Lung (tissue), 12 donors: ENCODE results near the gene TSPEAR. TPM values are rescaled to one million over a fixed set of nuclear protein-coding genes. Genes with fewer than 3 reads are reported as not detected.

Experiments
- ATAC-seq: fragments of 200-7000 bp; cut with Tn5 transposase; one replicate; pipeline ENCODE4 v1.9.1; 2020; ENCODE audit warnings: moderate number of reproducible peaks; ENCODE audit not compliant: insufficient read depth, low FRiP score
- DNase-seq, 3 donors: peaks; one replicate each; pipeline ENCODE4 v3.0.0-alpha.2; 2013 to 2017
- H3K27ac ChIP-seq, 2 donors: one replicate each; pipeline ENCODE4 v1.5.1; 2013; ENCODE audit warnings: mild to moderate bottlenecking in 2 of 2, moderate library complexity in 2 of 2, control low read depth in 1 of 2, inconsistent platforms in 1 of 2, low read depth in 1 of 2, low read length in 1 of 2
- H3K27me3 ChIP-seq, 3 donors: one replicate each; pipeline ENCODE4 v1.5.1; 2013; ENCODE audit warnings: low read length in 2 of 3; ENCODE audit not compliant: control insufficient read depth in 3 of 3, insufficient read depth in 3 of 3
- H3K36me3 ChIP-seq, 4 donors: one replicate each; pipeline ENCODE4 v1.5.1; 2013; ENCODE audit warnings: low read length in 4 of 4, mild to moderate bottlenecking in 1 of 4, moderate library complexity in 1 of 4; ENCODE audit not compliant: control insufficient read depth in 4 of 4, insufficient read depth in 4 of 4
- H3K4me1 ChIP-seq, 5 donors: one replicate each; pipeline ENCODE4 v1.5.1; 2013; ENCODE audit warnings: low read length in 5 of 5, mild to moderate bottlenecking in 2 of 5, moderate library complexity in 1 of 5; ENCODE audit not compliant: control insufficient read depth in 5 of 5, insufficient read depth in 5 of 5
- H3K4me3 ChIP-seq: one replicate; pipeline ENCODE4 v1.5.1; 2013; ENCODE audit warnings: mild to moderate bottlenecking, control low read depth, moderate library complexity
- H3K9ac ChIP-seq, 2 donors: one replicate each; pipeline ENCODE4 v1.5.1; 2013; ENCODE audit warnings: low read length in 2 of 2, control low read depth in 1 of 2; ENCODE audit not compliant: insufficient read depth in 1 of 2
- H3K9me3 ChIP-seq, 4 donors: one replicate each; pipeline ENCODE4 v1.5.1; 2013; ENCODE audit warnings: low read length in 3 of 4, mild to moderate bottlenecking in 1 of 4, moderate library complexity in 1 of 4; ENCODE audit not compliant: control insufficient read depth in 4 of 4, insufficient read depth in 3 of 4
- WGBS, 2 donors: extraction: QIAGEN DNeasy Blood & Tissue Kit; methylation state at CpG; one replicate each; pipeline ENCODE4 v1.1.7; 2013; 5-methylcytosine and 5-hydroxymethylcytosine counted together
- polyA plus RNA-seq, 2 donors: library from polyadenylated mRNA; stranded (reverse); fragments of 200-250 nt; gene quantifications; one replicate each; pipeline ENCODE4 v1.2.1, GENCODE V29; 2013
- total RNA-seq, 2 donors: library from RNA; depleted of rRNA in 1 of 2; stranded (reverse); fragments of >200 nt in 1 of 2; gene quantifications; one replicate each; pipeline ENCODE4 v1.2.1, GENCODE V29; 2014 to 2021
- TF ChIP-seq, protein P1 (sequence below): IDR thresholded peaks from 2 replicates; pipeline ENCODE4 v1.5.1; 2012; ENCODE audit warnings: mild to moderate bottlenecking; ENCODE audit errors: control extremely low read depth, extremely low read depth
- donor health status: control.
- donor health status: control.
- donor health status: Bipolar disorder and iron deficiency.
- donor health status: healthy.
- donor health status: DM: yes; HTN: yes; CAD: no.

TSPEAR gene
- total and polyA plus RNA-seq, 4 donors: 0.02 to 2.1 (median 0.27) TPM

DNA sequence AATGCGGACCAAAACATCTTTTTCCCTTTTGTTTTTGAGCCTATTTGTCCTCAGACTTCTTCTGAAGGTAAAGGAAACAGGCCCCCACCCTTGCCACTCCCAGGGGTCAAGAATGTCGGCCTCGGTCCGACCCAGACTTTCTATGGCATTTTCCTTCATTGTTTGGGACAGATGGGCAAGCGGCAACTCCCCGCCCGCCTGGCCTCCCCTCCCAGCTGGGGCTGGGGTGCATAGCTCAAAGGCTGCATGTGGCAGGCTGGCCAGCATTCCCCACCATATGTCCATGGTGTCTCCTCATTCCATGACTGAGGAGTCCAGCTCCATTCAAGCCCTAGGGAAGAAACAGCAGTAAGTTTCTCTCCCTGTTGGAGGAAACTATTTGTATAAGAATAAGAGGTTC is 29.4 kb upstream of the TSPEAR start:
- Histone ChIP-seq H3K9ac (no peak overlapping the region), H3K27me3 (no peaks in the 10 kb centered on the region), H3K36me3 (no peaks in the 10 kb centered on the region), H3K9me3 (peaks cover 3 to 26% (median 18%) of the 10 kb centered on the region in 4 donors), H3K4me1 (no peaks in the 10 kb centered on the region), H3K27ac (no peak overlapping the region), H3K4me3 (no peak overlapping the region)
- TF ChIP-seq, protein P1, sequence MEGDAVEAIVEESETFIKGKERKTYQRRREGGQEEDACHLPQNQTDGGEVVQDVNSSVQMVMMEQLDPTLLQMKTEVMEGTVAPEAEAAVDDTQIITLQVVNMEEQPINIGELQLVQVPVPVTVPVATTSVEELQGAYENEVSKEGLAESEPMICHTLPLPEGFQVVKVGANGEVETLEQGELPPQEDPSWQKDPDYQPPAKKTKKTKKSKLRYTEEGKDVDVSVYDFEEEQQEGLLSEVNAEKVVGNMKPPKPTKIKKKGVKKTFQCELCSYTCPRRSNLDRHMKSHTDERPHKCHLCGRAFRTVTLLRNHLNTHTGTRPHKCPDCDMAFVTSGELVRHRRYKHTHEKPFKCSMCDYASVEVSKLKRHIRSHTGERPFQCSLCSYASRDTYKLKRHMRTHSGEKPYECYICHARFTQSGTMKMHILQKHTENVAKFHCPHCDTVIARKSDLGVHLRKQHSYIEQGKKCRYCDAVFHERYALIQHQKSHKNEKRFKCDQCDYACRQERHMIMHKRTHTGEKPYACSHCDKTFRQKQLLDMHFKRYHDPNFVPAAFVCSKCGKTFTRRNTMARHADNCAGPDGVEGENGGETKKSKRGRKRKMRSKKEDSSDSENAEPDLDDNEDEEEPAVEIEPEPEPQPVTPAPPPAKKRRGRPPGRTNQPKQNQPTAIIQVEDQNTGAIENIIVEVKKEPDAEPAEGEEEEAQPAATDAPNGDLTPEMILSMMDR: no peak
- WGBS, 2 donors: 74 to 77% methylated on average over 7 of the region's 7 CpGs
- ATAC-seq: no peak
- no peak for DNase-seq

DNA sequence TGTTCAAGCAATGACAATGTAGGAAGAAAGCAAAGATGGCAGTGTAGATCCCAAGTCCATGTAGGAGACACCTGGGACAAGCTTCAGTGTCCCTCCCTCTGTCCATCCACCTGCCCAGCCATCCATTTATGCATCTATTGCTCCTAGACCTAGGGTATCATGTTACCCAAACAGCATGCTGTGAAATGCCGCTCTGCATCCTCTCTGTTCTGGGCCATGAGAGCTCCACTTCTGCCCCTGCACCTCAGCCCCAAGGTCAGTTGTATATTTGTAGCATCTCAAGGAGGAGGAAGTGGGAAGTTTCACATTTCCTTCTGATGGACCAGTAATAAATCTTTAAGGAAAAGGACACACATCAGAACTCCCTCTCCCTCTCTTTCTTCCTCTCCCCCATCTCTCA is 27.9 kb upstream of the TSPEAR start:
- Histone ChIP-seq H3K9me3 (peaks cover 3 to 27% (median 19%) of the 10 kb centered on the region in 4 donors), H3K4me3 (no peak overlapping the region), H3K4me1 (no peaks in the 10 kb centered on the region), H3K36me3 (no peaks in the 10 kb centered on the region), H3K9ac (no peak overlapping the region), H3K27me3 (no peaks in the 10 kb centered on the region), H3K27ac (no peak overlapping the region)
- WGBS, 2 donors: 94 to 95% methylated on average over 1 of the region's 1 CpG
- no peak for DNase-seq
- TF ChIP-seq, protein P1: no peak
- ATAC-seq: no peak

DNA sequence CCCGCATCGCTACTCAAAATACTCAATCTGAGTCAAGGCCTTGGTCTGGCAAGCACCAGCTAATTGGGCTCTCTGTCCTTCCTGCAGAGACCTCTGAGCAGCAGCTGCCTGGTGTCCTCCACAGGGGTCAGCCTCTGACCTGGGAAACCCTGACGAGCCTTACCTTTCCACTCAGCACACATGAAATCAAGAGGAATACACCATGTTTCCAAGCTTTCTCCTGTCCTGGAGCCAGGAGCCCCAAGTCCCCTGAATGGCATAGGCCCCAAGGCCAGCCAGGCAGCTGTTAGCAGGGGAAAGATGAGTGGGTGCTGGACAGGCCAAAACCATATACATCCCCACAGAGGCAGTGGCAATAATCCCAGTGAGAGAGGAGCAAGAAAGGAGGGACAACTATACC is 27.2 kb upstream of the TSPEAR start:
- Histone ChIP-seq H3K27me3 (no peaks in the 10 kb centered on the region), H3K36me3 (no peaks in the 10 kb centered on the region), H3K4me3 (no peak overlapping the region), H3K27ac (no peak overlapping the region), H3K9me3 (peaks cover 3 to 29% (median 19%) of the 10 kb centered on the region in 4 donors), H3K9ac (no peak overlapping the region), H3K4me1 (no peaks in the 10 kb centered on the region)
- ATAC-seq: no peak
- TF ChIP-seq, protein P1: no peak
- no peak for DNase-seq
- 79 to 82% methylated on average over 3 of the region's 3 CpGs for WGBS, 2 donors

DNA sequence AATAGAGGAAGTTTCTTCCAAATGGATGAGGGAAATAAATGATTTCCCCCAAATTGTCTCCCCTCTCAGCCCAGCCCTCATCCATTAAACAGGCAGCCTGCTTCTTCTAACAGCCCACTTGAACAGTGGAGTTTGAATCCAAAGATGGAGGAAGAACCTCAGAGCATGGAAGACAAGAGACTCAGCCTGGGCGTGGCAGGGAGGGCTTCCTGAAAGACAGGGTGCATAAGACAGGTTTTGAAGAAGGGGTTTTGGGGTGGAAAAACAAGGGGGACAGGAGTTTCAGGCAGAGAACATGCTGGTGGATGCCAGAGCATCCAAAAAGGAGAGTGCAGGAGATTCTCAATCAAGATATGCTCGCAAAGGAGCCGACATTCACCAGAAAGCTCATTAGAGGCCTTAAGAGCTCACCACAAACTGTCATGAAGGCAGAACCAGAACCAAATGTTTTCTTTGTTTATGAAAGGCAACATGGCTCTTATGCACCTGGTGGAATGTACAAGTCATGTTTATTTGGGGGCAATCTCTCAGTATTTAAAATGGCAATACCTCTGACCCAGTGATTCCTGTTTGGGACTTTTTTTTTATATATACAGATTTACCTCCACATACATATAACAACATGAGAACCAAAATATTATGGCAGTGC is 26.5 kb upstream of the TSPEAR start:
- 72 to 78% methylated on average over 3 of the region's 3 CpGs for WGBS, 2 donors
- Histone ChIP-seq H3K9me3 (peaks cover 3 to 29% (median 19%) of the 10 kb centered on the region in 4 donors), H3K36me3 (no peaks in the 10 kb centered on the region), H3K27me3 (no peaks in the 10 kb centered on the region), H3K4me3 (no peak overlapping the region), H3K27ac (no peak overlapping the region), H3K4me1 (no peaks in the 10 kb centered on the region), H3K9ac (no peak overlapping the region)
- ATAC-seq: no peak
- TF ChIP-seq, protein P1: no peak
- no peak for DNase-seq
